Activated naive CD4-positive, alpha-beta T cell treated with anti-CD3 and anti-CD28 coated beads, Interleukin-2, amount 10 ng/mL, durations not matched to agents 7 days and 5 days (primary cell): Measurements from ENCODE around the gene VGLL4.
A peak's percentile ranks its signal among the peaks of the same experiment; 100 is the strongest.
"Not testable (repeated sequence)": the region's sequence is repeated elsewhere in the genome, so short reads cannot be mapped to it uniquely, and the experiment has no call there.

Experiments
- CTCF ChIA-PET: fragments of 350-600 bp; sonication (Branson Sonifier 250); formaldehyde crosslinking; loops from one replicate; lab custom pipeline; 2021; ENCODE audit warnings: antibody characterized with exemption; lab: Charles Lee
- DNase-seq: peaks from one replicate; pipeline ENCODE4 v3.0.0-alpha.2; 2020
- H3K27ac Mint-ChIP-seq: one replicate; pipeline ENCODE4 v1.8.0; 2021; ENCODE audit warnings: mild to moderate bottlenecking, moderate library complexity, mixed read lengths
- H3K27me3 Mint-ChIP-seq: one replicate; pipeline ENCODE4 v1.8.0; 2021; ENCODE audit warnings: mild to moderate bottlenecking, mixed read lengths
- H3K36me3 Mint-ChIP-seq: one replicate; pipeline ENCODE4 v1.8.0; 2021; ENCODE audit warnings: mixed read lengths
- H3K4me1 Mint-ChIP-seq: one replicate; pipeline ENCODE4 v1.8.0; 2021; ENCODE audit warnings: mixed read lengths
- H3K4me3 Mint-ChIP-seq: one replicate; pipeline ENCODE4 v1.8.0; 2021; ENCODE audit warnings: mild to moderate bottlenecking, moderate library complexity, mixed read lengths
- H3K9me3 Mint-ChIP-seq: one replicate; pipeline ENCODE4 v1.8.0; 2021; ENCODE audit warnings: mixed read lengths

The VGLL4 gene

GRCh38 chr3:11643605-11644087 is at the start of gene VGLL4:
VGLL4 (minus strand) TSS chr3:11643915; CDS start chr3:11643518, 397 bp downstream.
- peaks cover 36% of the 10 kb centered on the region for H3K4me1 Mint-ChIP-seq
- CTCF ChIA-PET: interaction anchor here (0.6 to 1.8 kb wide), 8 partner anchors 9 to 360 kb away, joined by 3 to 6 read pairs (median 3); partner anchors contain the start of gene TAMM41

GRCh38 chr3:11692532-11692813 is 48.8 kb upstream of the VGLL4 start:
- CTCF ChIA-PET: no interaction called here
- no peaks in the 10 kb centered on the region for H3K36me3 Mint-ChIP-seq
- H3K27ac Mint-ChIP-seq: no peak overlapping the region
- H3K9me3 Mint-ChIP-seq: no peaks in the 10 kb centered on the region
- H3K27me3 Mint-ChIP-seq: no peaks in the 10 kb centered on the region
- H3K4me3 Mint-ChIP-seq: no peak overlapping the region
- no peak for DNase-seq
- H3K4me1 Mint-ChIP-seq: no peaks in the 10 kb centered on the region

More at GRCh38 chr3:11643605-11644087, at the start of gene VGLL4:
- Mint-ChIP-seq H3K27ac (peak within 1 kb of the TSS; percentile 100), H3K4me3 (peak within 1 kb of the TSS; percentile 100), H3K36me3 (peaks cover 27% of the 10 kb centered on the region), H3K9me3 (no peaks in the 10 kb centered on the region), H3K27me3 (peaks cover 25% of the 10 kb centered on the region)
- peak; percentile 78 for DNase-seq

GRCh38 chr3:11691767-11692531 is 48.2 kb upstream of the VGLL4 start:
- DNase-seq: no peak
- Mint-ChIP-seq H3K27ac (no peak overlapping the region), H3K4me1 (no peaks in the 10 kb centered on the region), H3K36me3 (no peaks in the 10 kb centered on the region), H3K9me3 (no peaks in the 10 kb centered on the region), H3K4me3 (no peak overlapping the region), H3K27me3 (no peaks in the 10 kb centered on the region)
- CTCF ChIA-PET: no interaction called here

- CTCF ChIA-PET: no interaction called here
- Mint-ChIP-seq H3K9me3 (no peaks in the 10 kb centered on the region), H3K27me3 (no peaks in the 10 kb centered on the region), H3K4me3 (no peak overlapping the region), H3K4me1 (no peaks in the 10 kb centered on the region), H3K27ac (no peak overlapping the region), H3K36me3 (no peaks in the 10 kb centered on the region)
- DNase-seq: no peak
These were observed 47.4 kb upstream of the VGLL4 start for GRCh38 chr3:11690863-11691766.

- Mint-ChIP-seq H3K27ac (no peak overlapping the region), H3K36me3 (no peaks in the 10 kb centered on the region), H3K4me3 (no peak overlapping the region), H3K27me3 (no peaks in the 10 kb centered on the region), H3K4me1 (no peaks in the 10 kb centered on the region), H3K9me3 (no peaks in the 10 kb centered on the region)
- CTCF ChIA-PET: no interaction called here
- DNase-seq: no peak
These were observed 46.0 kb upstream of the VGLL4 start for GRCh38 chr3:11689749-11690148.

- not testable (repeated sequence) for H3K27ac Mint-ChIP-seq, H3K27me3 Mint-ChIP-seq, DNase-seq, H3K36me3 Mint-ChIP-seq, H3K4me3 Mint-ChIP-seq, H3K4me1 Mint-ChIP-seq, H3K9me3 Mint-ChIP-seq
- CTCF ChIA-PET: interaction anchor here (0.6 kb wide), 1 partner anchor 95 kb away, joined by 3 read pairs; no protein-coding TSS in a partner anchor
These were observed 41.3 kb upstream of the VGLL4 start for GRCh38 chr3:11684980-11685379.

GRCh38 chr3:11680509-11680908 is 36.8 kb upstream of the VGLL4 start:
- Mint-ChIP-seq H3K4me3 (no peak overlapping the region), H3K27ac (no peak overlapping the region), H3K36me3 (no peaks in the 10 kb centered on the region), H3K4me1 (no peaks in the 10 kb centered on the region), H3K27me3 (no peaks in the 10 kb centered on the region), H3K9me3 (no peaks in the 10 kb centered on the region)
- DNase-seq: no peak
- CTCF ChIA-PET: no interaction called here

GRCh38 chr3:11679964-11680363 is 36.2 kb upstream of the VGLL4 start:
- Mint-ChIP-seq H3K27me3 (no peaks in the 10 kb centered on the region), H3K4me1 (no peaks in the 10 kb centered on the region), H3K36me3 (no peaks in the 10 kb centered on the region), H3K4me3 (no peak overlapping the region), H3K27ac (no peak overlapping the region), H3K9me3 (no peaks in the 10 kb centered on the region)
- CTCF ChIA-PET: no interaction called here
- no peak for DNase-seq

- no peak overlapping the region for H3K4me3 Mint-ChIP-seq
- no peaks in the 10 kb centered on the region for H3K27me3 Mint-ChIP-seq
- no peaks in the 10 kb centered on the region for H3K36me3 Mint-ChIP-seq
- DNase-seq: no peak
- no peaks in the 10 kb centered on the region for H3K9me3 Mint-ChIP-seq
- CTCF ChIA-PET: interaction anchor here (1.6 kb wide), 1 partner anchor 21 kb away, joined by 3 read pairs; no protein-coding TSS in a partner anchor
- no peaks in the 10 kb centered on the region for H3K4me1 Mint-ChIP-seq
- no peak overlapping the region for H3K27ac Mint-ChIP-seq
These were observed 28.6 kb upstream of the VGLL4 start for GRCh38 chr3:11672363-11672762.

GRCh38 chr3:11671648-11672100 is 28.0 kb upstream of the VGLL4 start:
- H3K4me3 Mint-ChIP-seq: no peak overlapping the region
- no peaks in the 10 kb centered on the region for H3K27me3 Mint-ChIP-seq
- no peak overlapping the region for H3K27ac Mint-ChIP-seq
- CTCF ChIA-PET: interaction anchor here (1.6 kb wide), 1 partner anchor 20 kb away, joined by 3 read pairs; no protein-coding TSS in a partner anchor
- H3K4me1 Mint-ChIP-seq: no peaks in the 10 kb centered on the region
- H3K9me3 Mint-ChIP-seq: no peaks in the 10 kb centered on the region
- H3K36me3 Mint-ChIP-seq: no peaks in the 10 kb centered on the region
- DNase-seq: no peak

- CTCF ChIA-PET: no interaction called here
- Mint-ChIP-seq H3K27ac (no peak overlapping the region), H3K4me3 (no peak overlapping the region), H3K27me3 (no peaks in the 10 kb centered on the region), H3K36me3 (no peaks in the 10 kb centered on the region), H3K4me1 (no peaks in the 10 kb centered on the region), H3K9me3 (no peaks in the 10 kb centered on the region)
- DNase-seq: no peak
These were observed 24.8 kb upstream of the VGLL4 start for GRCh38 chr3:11668243-11669235.

GRCh38 chr3:11665331-11665730 is 21.6 kb upstream of the VGLL4 start:
- no peak for DNase-seq
- no peaks in the 10 kb centered on the region for H3K4me1 Mint-ChIP-seq
- CTCF ChIA-PET: no interaction called here
- no peak overlapping the region for H3K27ac Mint-ChIP-seq
- H3K36me3 Mint-ChIP-seq: no peaks in the 10 kb centered on the region
- H3K9me3 Mint-ChIP-seq: no peaks in the 10 kb centered on the region
- H3K4me3 Mint-ChIP-seq: no peak overlapping the region
- no peaks in the 10 kb centered on the region for H3K27me3 Mint-ChIP-seq

GRCh38 chr3:11662392-11662990 is 18.8 kb upstream of the VGLL4 start:
- no peaks in the 10 kb centered on the region for H3K36me3 Mint-ChIP-seq
- H3K9me3 Mint-ChIP-seq: no peaks in the 10 kb centered on the region
- CTCF ChIA-PET: no interaction called here
- no peaks in the 10 kb centered on the region for H3K27me3 Mint-ChIP-seq
- no peaks in the 10 kb centered on the region for H3K4me1 Mint-ChIP-seq
- no peak for DNase-seq
- H3K4me3 Mint-ChIP-seq: no peak overlapping the region
- H3K27ac Mint-ChIP-seq: no peak overlapping the region
